SH-SY5Y (cell line): ENCODE results near the gene KRTAP4-9.

ENCODE experiments used
- GATA2 ChIP-seq: IDR thresholded peaks from 2 replicates; pipeline ENCODE4 v1.6.1; 2011; ENCODE audit warnings: mild to moderate bottlenecking, low read depth, low read length
- GATA3 ChIP-seq: IDR thresholded peaks from 2 replicates; pipeline ENCODE4 v1.6.1; 2011; ENCODE audit warnings: low read depth, mild to moderate bottlenecking, low read length, moderate library complexity

KRTAP4-9 gene

GRCh38 chr17:41127371-41127770 is 22.2 kb downstream of the KRTAP4-9 start:
- TF ChIP-seq GATA2 (no peak), GATA3 (no peak)

- no peak for TF ChIP-seq GATA2
- TF ChIP-seq GATA3, result no peak
Observed at GRCh38 chr17:41131979-41132378, 26.8 kb downstream of the KRTAP4-9 start.

GRCh38 chr17:41133880-41134735 is 28.9 kb downstream of the KRTAP4-9 start:
- TF ChIP-seq GATA3, result no peak
- TF ChIP-seq GATA2, result no peak

GRCh38 chr17:41140360-41141131 is 35.4 kb downstream of the KRTAP4-9 start, which contains the start of gene KRTAP4-6:
Gene KRTAP4-6 (minus strand): TSS chr17:41140544. CDS start chr17:41140487, 57 bp downstream.
- no peak for TF ChIP-seq GATA2
- TF ChIP-seq GATA3, result no peak

GRCh38 chr17:41141361-41141760 is 36.2 kb downstream of the KRTAP4-9 start:
- TF ChIP-seq GATA2, result no peak
- TF ChIP-seq GATA3, result no peak

- no peak for TF ChIP-seq GATA3
- TF ChIP-seq GATA2, result no peak
Observed at GRCh38 chr17:41144846-41145245, 39.7 kb downstream of the KRTAP4-9 start.

- TF ChIP-seq GATA3, result no peak
- no peak for TF ChIP-seq GATA2
Observed at GRCh38 chr17:41145261-41145660, 40.1 kb downstream of the KRTAP4-9 start.

- TF ChIP-seq GATA2, result no peak
- TF ChIP-seq GATA3, result no peak
Observed at GRCh38 chr17:41147531-41148204, 42.5 kb downstream of the KRTAP4-9 start.

GRCh38 chr17:41149652-41149985 is 44.4 kb downstream of the KRTAP4-9 start, which contains the start of gene KRTAP4-5:
Gene KRTAP4-5 (minus strand): TSS chr17:41149825. CDS start chr17:41149767, 58 bp downstream.
- TF ChIP-seq GATA3 (no peak), GATA2 (no peak)

GRCh38 chr17:41150026-41150425 is 44.8 kb downstream of the KRTAP4-9 start:
- TF ChIP-seq GATA2 (no peak), GATA3 (no peak)

GRCh38 chr17:41151525-41151924 is 46.3 kb downstream of the KRTAP4-9 start:
- no peak for TF ChIP-seq GATA3
- TF ChIP-seq GATA2, result no peak

- no peak for TF ChIP-seq GATA2
- TF ChIP-seq GATA3, result no peak
Observed at GRCh38 chr17:41153856-41154255, 48.7 kb downstream of the KRTAP4-9 start.
